Activated CD8-positive, alpha-beta memory T cell treated with anti-CD3 and anti-CD28 coated beads, Interleukin-2, amount 50 U/mL, for 24 hours (primary cell): ENCODE results near the gene IL36B.

ENCODE experiments used
- DNase-seq: peaks from one replicate; pipeline ENCODE4 v3.0.0-alpha.2; 2020; ENCODE audit errors: extremely low read depth

IL36B gene

GRCh38 chr2:113076954-113077669, 24.4 kb upstream of the IL36B start:
- DNase-seq, result no peak

GRCh38 chr2:113075600-113075999, 22.9 kb upstream of the IL36B start:
- no peak for DNase-seq

GRCh38 chr2:113075030-113075429, 22.4 kb upstream of the IL36B start:
- DNase-seq, result no peak

GRCh38 chr2:113073325-113073834, 20.7 kb upstream of the IL36B start:
- no peak for DNase-seq

GRCh38 chr2:113072584-113072983, 19.9 kb upstream of the IL36B start:
- no peak for DNase-seq

GRCh38 chr2:113070606-113070975, 17.9 kb upstream of the IL36B start:
- DNase-seq, result no peak

- DNase-seq, result no peak
These were observed 17.3 kb upstream of the IL36B start for GRCh38 chr2:113069676-113070605.

GRCh38 chr2:113068706-113069485, 16.2 kb upstream of the IL36B start:
- DNase-seq, result no peak

GRCh38 chr2:113068249-113068648, 15.6 kb upstream of the IL36B start:
- no peak for DNase-seq

GRCh38 chr2:113067681-113068080, 15.0 kb upstream of the IL36B start, which contains the start of gene IL1F10:
Gene IL1F10 (plus strand): TSS chr2:113067970. CDS start chr2:113072739, 4,769 bp downstream.
- DNase-seq, result no peak

- no peak for DNase-seq
These were observed 12.2 kb upstream of the IL36B start for GRCh38 chr2:113064898-113065297.

GRCh38 chr2:113064281-113064680, 11.6 kb upstream of the IL36B start:
- no peak for DNase-seq

- no peak for DNase-seq
These were observed 9.5 kb upstream of the IL36B start for GRCh38 chr2:113061896-113062770.

GRCh38 chr2:113061241-113061640, 8.6 kb upstream of the IL36B start:
- DNase-seq, result no peak

GRCh38 chr2:113060796-113061195, 8.1 kb upstream of the IL36B start:
- no peak for DNase-seq

GRCh38 chr2:113060396-113060795, 7.7 kb upstream of the IL36B start:
- no peak for DNase-seq

GRCh38 chr2:113058998-113059960, 6.6 kb upstream of the IL36B start, which contains the start of gene IL36RN:
Gene IL36RN (plus strand): TSS chr2:113059198. CDS start chr2:113059439, 241 bp downstream.
- no peak for DNase-seq

- no peak for DNase-seq
These were observed 5.8 kb upstream of the IL36B start for GRCh38 chr2:113058411-113058994.

- DNase-seq, result no peak
These were observed 4.5 kb upstream of the IL36B start for GRCh38 chr2:113057117-113057516.
